HG03575 (cell line): ENCODE measurements around the gene KDM8.
"Not testable (repeated sequence)": the region's sequence is repeated elsewhere in the genome, so short reads cannot be mapped to it uniquely, and the experiment has no call there.

Source experiments
- ATAC-seq: cut with Tn5 transposase; IDR thresholded peaks from one replicate; pipeline ENCODE4 v1.9.1; 2021; ENCODE audit not compliant: unreplicated experiment, insufficient number of reproducible peaks, low FRiP score; ENCODE audit errors: extremely low read depth

Gene KDM8

GRCh38 chr16:27237219-27238015, 34.1 kb downstream of the KDM8 start:
- no peak for ATAC-seq

- ATAC-seq, result no peak
Measured at GRCh38 chr16:27238016-27238587, 34.8 kb downstream of the KDM8 start.

- no peak for ATAC-seq
Measured at GRCh38 chr16:27238591-27238990, 35.3 kb downstream of the KDM8 start.

GRCh38 chr16:27239026-27239425, 35.7 kb downstream of the KDM8 start:
- no peak for ATAC-seq

- ATAC-seq, result no peak
Measured at GRCh38 chr16:27239906-27240655, 36.8 kb downstream of the KDM8 start.

- no peak for ATAC-seq
Measured at GRCh38 chr16:27240948-27241531, 37.7 kb downstream of the KDM8 start.

- ATAC-seq, result no peak
Measured at GRCh38 chr16:27241658-27242057, 38.3 kb downstream of the KDM8 start.

- no peak for ATAC-seq
Measured at GRCh38 chr16:27242398-27242797, 39.1 kb downstream of the KDM8 start.

- no peak for ATAC-seq
Measured at GRCh38 chr16:27242868-27243590, 39.7 kb downstream of the KDM8 start.

GRCh38 chr16:27243725-27244362, 40.5 kb downstream of the KDM8 start:
- no peak for ATAC-seq

- no peak for ATAC-seq
Measured at GRCh38 chr16:27244363-27244755, 41.0 kb downstream of the KDM8 start.

GRCh38 chr16:27245276-27246172, 42.2 kb downstream of the KDM8 start:
- ATAC-seq, result no peak

GRCh38 chr16:27246439-27246838, 43.1 kb downstream of the KDM8 start:
- no peak for ATAC-seq

GRCh38 chr16:27247076-27247475, 43.8 kb downstream of the KDM8 start:
- ATAC-seq, result not testable (repeated sequence)

GRCh38 chr16:27248036-27248435, 44.7 kb downstream of the KDM8 start:
- ATAC-seq, result no peak

- ATAC-seq, result not testable (repeated sequence)
Measured at GRCh38 chr16:27248886-27249285, 45.6 kb downstream of the KDM8 start.

GRCh38 chr16:27251541-27252205, 48.3 kb downstream of the KDM8 start:
- no peak for ATAC-seq
